Osteocyte (in vitro differentiated cells): Measurements from ENCODE around the gene VCL. TPM values are rescaled to one million over a fixed set of nuclear protein-coding genes. Genes with fewer than 3 reads are reported as not detected.

Experiments
- DNase-seq: peaks from one replicate; pipeline ENCODE4 v3.0.0; 2021; ENCODE audit warnings: mixed read lengths; ENCODE audit not compliant: unreplicated experiment; ENCODE audit errors: extremely low spot score
- H3K27ac Mint-ChIP-seq: one replicate; pipeline ENCODE4 v1.8.0; 2021; ENCODE audit warnings: mild to moderate bottlenecking, mixed read lengths; ENCODE audit not compliant: unreplicated experiment
- H3K27me3 Mint-ChIP-seq: one replicate; pipeline ENCODE4 v1.8.0; 2021; ENCODE audit warnings: mixed read lengths; ENCODE audit not compliant: unreplicated experiment
- H3K36me3 Mint-ChIP-seq: one replicate; pipeline ENCODE4 v1.8.0; 2021; ENCODE audit warnings: mixed read lengths; ENCODE audit not compliant: unreplicated experiment
- H3K4me1 Mint-ChIP-seq: one replicate; pipeline ENCODE4 v1.8.0; 2021; ENCODE audit warnings: mixed read lengths; ENCODE audit not compliant: unreplicated experiment
- H3K4me3 Mint-ChIP-seq: one replicate; pipeline ENCODE4 v1.8.0; 2021; ENCODE audit warnings: mild to moderate bottlenecking, moderate library complexity, mixed read lengths; ENCODE audit not compliant: unreplicated experiment
- H3K9me3 Mint-ChIP-seq: one replicate; pipeline ENCODE4 v1.8.0; 2021; ENCODE audit warnings: mixed read lengths; ENCODE audit not compliant: unreplicated experiment
- total RNA-seq: library from RNA; stranded (reverse); gene quantifications from 2 replicates; pipeline ENCODE4 v1.2.1, GENCODE V29; 2021
- TF ChIP-seq, protein P1 (sequence below): fragments of 200-600 bp; sonication (generic); IDR thresholded peaks from 2 replicates; pipeline ENCODE4 v1.5.0; 2021; ENCODE audit warnings: antibody characterized with exemption, mild to moderate bottlenecking, moderate library complexity

VCL gene
- total RNA-seq, 1 donor from 2014 or later, result 338 TPM

- TF ChIP-seq, protein P1, sequence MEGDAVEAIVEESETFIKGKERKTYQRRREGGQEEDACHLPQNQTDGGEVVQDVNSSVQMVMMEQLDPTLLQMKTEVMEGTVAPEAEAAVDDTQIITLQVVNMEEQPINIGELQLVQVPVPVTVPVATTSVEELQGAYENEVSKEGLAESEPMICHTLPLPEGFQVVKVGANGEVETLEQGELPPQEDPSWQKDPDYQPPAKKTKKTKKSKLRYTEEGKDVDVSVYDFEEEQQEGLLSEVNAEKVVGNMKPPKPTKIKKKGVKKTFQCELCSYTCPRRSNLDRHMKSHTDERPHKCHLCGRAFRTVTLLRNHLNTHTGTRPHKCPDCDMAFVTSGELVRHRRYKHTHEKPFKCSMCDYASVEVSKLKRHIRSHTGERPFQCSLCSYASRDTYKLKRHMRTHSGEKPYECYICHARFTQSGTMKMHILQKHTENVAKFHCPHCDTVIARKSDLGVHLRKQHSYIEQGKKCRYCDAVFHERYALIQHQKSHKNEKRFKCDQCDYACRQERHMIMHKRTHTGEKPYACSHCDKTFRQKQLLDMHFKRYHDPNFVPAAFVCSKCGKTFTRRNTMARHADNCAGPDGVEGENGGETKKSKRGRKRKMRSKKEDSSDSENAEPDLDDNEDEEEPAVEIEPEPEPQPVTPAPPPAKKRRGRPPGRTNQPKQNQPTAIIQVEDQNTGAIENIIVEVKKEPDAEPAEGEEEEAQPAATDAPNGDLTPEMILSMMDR, result no peak
- Mint-ChIP-seq H3K27ac (peak overlapping the region; percentile 5), H3K4me3 (no peak overlapping the region), H3K36me3 (peaks cover 25% of the 10 kb centered on the region), H3K27me3 (no peaks in the 10 kb centered on the region), H3K4me1 (peaks cover 32% of the 10 kb centered on the region), H3K9me3 (peaks cover 5% of the 10 kb centered on the region)
- no peak for DNase-seq
Measured at GRCh38 chr10:74063256-74063655, 65.3 kb downstream of the VCL start.

- Mint-ChIP-seq H3K9me3 (peaks cover 5% of the 10 kb centered on the region), H3K4me3 (no peak overlapping the region), H3K27me3 (no peaks in the 10 kb centered on the region), H3K4me1 (peaks cover 42% of the 10 kb centered on the region), H3K36me3 (peaks cover 35% of the 10 kb centered on the region), H3K27ac (peak overlapping the region; percentile 75)
- no peak for DNase-seq
- TF ChIP-seq, protein P1, result no peak
Measured at GRCh38 chr10:74067373-74068352, 69.7 kb downstream of the VCL start.

GRCh38 chr10:74071157-74071556 is 73.2 kb downstream of the VCL start:
- DNase-seq, result no peak
- peak overlapping the region; percentile 69 for H3K27ac Mint-ChIP-seq
- H3K36me3 Mint-ChIP-seq, result peaks cover 34% of the 10 kb centered on the region
- peaks cover 56% of the 10 kb centered on the region for H3K4me1 Mint-ChIP-seq
- no peak overlapping the region for H3K4me3 Mint-ChIP-seq
- no peaks in the 10 kb centered on the region for H3K9me3 Mint-ChIP-seq
- TF ChIP-seq, protein P1, result no peak
- H3K27me3 Mint-ChIP-seq, result no peaks in the 10 kb centered on the region

GRCh38 chr10:74072503-74072902 is 74.6 kb downstream of the VCL start:
- peaks cover 37% of the 10 kb centered on the region for H3K36me3 Mint-ChIP-seq
- no peaks in the 10 kb centered on the region for H3K9me3 Mint-ChIP-seq
- no peak for DNase-seq
- H3K4me3 Mint-ChIP-seq, result peak overlapping the region; percentile 19
- peaks cover 63% of the 10 kb centered on the region for H3K4me1 Mint-ChIP-seq
- peak overlapping the region; percentile 87 for H3K27ac Mint-ChIP-seq
- TF ChIP-seq, protein P1, result no peak
- no peaks in the 10 kb centered on the region for H3K27me3 Mint-ChIP-seq

DNA sequence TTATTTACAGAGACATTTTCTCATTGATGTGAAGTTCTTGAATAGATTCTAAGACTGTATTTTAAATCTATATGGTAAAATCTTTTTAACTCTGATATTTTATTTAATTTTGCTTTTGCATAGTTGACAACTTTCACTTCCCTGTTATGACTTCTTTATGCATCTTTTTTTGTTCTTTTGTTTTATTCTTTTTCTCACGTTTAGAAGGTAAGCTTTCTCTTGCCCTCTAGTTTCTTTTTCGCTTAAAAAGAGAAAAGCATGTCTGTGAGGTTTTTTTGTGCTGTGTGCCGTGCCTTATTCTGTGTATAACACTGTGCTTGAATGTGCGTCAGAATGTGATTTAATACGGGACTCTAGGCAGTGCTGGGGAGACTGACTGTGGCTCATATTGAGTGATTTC is 78.0 kb downstream of the VCL start:
- Mint-ChIP-seq H3K4me3 (no peak overlapping the region), H3K36me3 (peaks cover 30% of the 10 kb centered on the region), H3K9me3 (no peaks in the 10 kb centered on the region), H3K4me1 (peaks cover 68% of the 10 kb centered on the region), H3K27ac (peak overlapping the region; percentile 79), H3K27me3 (no peaks in the 10 kb centered on the region)
- TF ChIP-seq, protein P1, result no peak
- DNase-seq, result no peak
